NCI-H2196 treated with DMSO at 0.1 percent for 48 hours (cell line): Measurements from ENCODE around the gene SETD3.

ENCODE experiments used
- DNase-seq: peaks from one replicate; lab custom pipeline; 2025; ENCODE audit not compliant: unreplicated experiment; lab: John Stamatoyannopoulos, UW

Gene SETD3

GRCh38 chr14:99502989-99503421 is 22.3 kb upstream of the SETD3 start:
- no peak for DNase-seq

DNA sequence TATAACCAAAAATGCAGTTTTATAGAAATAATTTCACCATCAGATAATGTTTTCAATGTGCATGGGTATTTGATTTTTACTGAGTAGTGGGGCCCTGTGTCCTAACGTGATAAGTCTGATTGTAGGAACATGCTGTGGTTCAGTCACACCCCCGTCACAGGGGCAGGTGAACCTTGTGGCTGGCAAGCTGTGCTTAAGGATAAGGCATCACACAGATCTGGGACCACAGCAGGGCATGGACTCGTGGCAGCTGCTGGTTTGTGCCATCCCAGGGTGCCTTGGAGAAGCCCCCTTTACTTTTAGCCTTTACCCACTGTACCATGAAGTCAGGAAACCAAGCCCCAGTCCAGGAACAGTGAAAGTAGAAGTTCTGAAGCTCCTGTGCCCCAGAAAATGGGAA is 17.2 kb upstream of the SETD3 start:
- no peak for DNase-seq

- no peak for DNase-seq
These were observed 16.7 kb upstream of the SETD3 start for GRCh38 chr14:99497341-99497740.

DNA sequence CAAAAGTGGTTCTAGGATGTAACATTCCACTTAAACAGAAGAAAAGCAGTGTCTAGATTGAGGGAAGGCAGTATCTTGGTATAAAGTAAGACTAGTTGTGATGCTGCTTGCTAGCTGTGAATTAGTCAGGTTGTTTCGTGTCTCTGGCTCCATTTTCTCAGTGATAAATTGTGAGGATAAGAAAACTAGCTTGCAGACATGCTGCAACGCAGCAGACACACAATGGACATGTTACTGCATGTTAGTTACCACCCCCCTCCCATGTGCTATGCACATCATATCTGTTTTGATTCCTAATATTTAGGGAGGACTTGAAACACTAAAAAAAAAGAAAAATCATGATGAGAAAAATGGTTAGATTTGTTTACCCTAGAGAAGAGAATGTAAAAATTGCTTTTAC is 3.4 kb upstream of the SETD3 start:
- no peak for DNase-seq

- no peak for DNase-seq
These were observed 1.1 kb upstream of the SETD3 start for GRCh38 chr14:99481745-99482099.

- DNase-seq: peak; percentile 94
These were observed 472 bp upstream of the SETD3 start, which contains the start of gene CCNK for GRCh38 chr14:99480917-99481744. CCNK (plus strand) TSS chr14:99481409; CDS start chr14:99492678, 11,269 bp downstream.

DNA sequence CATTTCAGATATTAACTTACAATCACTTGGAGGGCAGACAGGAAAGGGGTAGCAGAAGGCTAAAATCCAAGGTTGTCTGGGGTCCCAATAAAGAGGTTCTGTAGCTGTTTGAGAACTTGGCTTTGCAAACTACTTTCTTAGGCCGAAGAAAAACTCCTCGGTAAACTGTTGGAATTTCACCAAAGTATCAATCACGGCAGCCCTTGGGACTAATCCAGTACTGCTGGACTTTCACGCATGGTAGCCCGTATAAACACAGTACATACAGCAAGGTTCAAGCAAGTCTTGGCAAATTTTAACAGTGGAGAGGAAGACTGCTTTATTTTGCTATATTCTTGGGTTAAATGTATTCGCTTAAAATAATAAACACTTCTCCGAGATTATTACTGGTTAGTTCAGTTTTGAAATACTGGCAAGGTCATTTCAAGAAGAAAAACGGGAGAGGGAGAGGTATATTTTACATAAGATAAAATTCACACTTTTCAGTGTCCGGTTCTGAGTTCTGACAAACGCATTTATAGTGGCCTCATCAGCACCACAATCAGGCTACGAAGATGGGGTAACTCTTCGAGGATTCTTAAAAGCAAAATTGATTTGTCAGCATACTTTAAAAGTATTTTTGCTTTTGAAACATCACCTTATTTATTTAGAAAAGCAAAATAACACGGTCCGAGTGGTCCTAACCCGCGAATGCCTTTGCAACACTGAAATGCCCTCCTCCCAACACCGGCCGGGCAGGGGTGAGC is 1.3 kb downstream of the SETD3 start:
- no peak for DNase-seq

- no peak for DNase-seq
These were observed 2.5 kb downstream of the SETD3 start for GRCh38 chr14:99478128-99478527.

DNA sequence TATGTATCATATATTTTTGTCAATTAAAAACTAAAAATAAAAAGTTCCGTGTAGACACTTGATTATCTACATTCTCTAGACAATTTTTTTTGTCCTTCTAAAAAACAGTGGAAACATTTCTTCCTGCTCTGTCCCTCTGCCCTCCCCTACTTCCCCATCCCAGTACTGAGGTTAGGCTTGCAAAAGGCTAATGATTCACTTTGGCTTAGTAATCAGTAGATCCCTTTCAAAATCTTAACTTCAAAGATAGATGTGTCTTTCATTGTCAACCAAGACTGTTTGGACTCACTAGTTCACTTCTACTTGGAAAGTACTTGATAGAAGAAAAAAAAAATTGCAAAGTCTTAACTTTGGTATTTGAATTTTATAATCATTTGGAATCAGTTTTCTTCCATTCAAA is 3.8 kb downstream of the SETD3 start:
- DNase-seq: no peak

DNA sequence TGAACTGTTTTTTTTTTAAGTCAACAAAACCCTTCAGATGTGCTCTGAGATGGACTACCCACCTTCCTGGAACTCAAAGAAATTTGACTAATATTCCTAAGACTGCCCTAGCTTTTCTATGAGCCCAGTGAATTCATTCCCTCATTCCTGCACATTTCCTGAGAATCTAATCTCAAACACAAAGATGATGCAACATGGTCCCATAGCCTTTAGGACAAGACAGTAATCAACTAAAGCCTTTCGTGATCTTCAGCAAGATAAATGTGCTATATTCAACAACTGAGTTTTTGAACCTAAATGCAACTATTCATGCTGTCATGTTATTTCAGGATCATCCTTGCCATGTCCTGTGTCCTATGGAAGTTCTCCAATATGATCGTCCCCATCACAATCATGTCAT is 5.0 kb downstream of the SETD3 start:
- no peak for DNase-seq

- no peak for DNase-seq
These were observed 5.5 kb downstream of the SETD3 start for GRCh38 chr14:99475179-99475578.

GRCh38 chr14:99473458-99473857 is 7.2 kb downstream of the SETD3 start:
- no peak for DNase-seq

DNA sequence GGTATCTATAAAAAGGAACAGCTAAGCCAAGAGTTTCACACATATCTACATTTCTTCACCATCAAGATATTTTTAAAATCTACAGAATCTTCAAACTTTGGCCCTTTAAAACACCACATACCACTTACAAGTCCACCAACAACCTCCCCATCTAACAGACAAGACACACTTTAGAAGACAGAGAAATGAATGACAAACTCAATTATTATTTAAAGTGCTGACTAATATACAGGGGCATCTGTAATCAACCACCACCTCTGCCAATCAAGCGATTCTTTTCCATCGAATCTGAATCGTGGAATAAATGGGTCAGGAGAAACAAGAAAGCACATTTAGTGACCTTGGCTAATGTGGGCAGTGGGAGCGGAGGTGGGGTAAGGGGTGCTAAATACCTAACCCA is 7.7 kb downstream of the SETD3 start:
- no peak for DNase-seq

DNA sequence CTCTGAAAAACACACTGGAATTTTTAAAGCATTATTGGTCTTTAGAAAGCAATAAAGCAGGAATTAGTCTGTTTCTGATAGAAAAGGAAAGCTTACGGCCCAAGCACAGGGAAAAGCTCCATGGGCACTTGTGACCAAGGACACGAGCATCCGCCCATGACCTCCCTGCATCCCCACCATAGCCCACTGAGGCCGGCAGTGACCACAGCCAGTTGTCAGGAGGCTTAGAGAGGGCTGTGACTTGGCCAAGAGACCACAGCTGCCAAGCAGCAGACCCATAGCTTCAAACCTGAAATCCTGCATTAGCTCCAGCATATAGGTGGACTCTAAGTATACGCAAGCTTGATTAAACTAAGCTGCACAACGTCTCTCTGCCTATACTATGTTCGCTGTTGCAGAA is 8.9 kb downstream of the SETD3 start:
- DNase-seq: no peak

GRCh38 chr14:99468836-99469592 is 11.6 kb downstream of the SETD3 start:
- DNase-seq: no peak

GRCh38 chr14:99468081-99468480 is 12.6 kb downstream of the SETD3 start:
- DNase-seq: no peak

- DNase-seq: no peak
These were observed 13.2 kb downstream of the SETD3 start for GRCh38 chr14:99467336-99468078.

GRCh38 chr14:99466758-99467157 is 13.9 kb downstream of the SETD3 start:
- no peak for DNase-seq

- DNase-seq: no peak
These were observed 15.4 kb downstream of the SETD3 start for GRCh38 chr14:99465288-99465687.

DNA sequence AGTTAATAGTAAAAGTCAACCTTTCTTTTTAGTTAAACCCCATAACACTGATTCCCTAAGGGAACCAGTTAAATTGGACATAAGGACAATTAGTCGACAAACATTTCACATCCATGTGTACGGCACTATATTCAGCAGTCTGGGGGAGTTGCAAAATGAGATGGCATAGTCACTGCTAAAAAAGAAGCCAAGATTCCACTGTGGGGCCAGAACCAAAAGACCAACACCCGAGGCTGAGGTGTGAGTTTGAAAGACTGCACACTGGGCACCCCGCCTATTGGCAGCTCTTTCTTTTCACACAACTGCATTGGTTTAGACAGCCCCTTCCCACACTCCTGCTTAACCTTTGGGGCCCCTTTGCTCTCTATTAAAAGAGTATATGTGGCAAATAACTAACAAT is 16.7 kb downstream of the SETD3 start:
- DNase-seq: no peak

GRCh38 chr14:99462210-99462609 is 18.4 kb downstream of the SETD3 start:
- DNase-seq: no peak
